K562 (cell line): Measurements from ENCODE around the gene FBXO28.

ENCODE experiments used
- ATF3 ChIP-seq, 2 experiments: fragments of 450-650 bp in 1 of 2; sonication (generic) in 1 of 2; formaldehyde crosslinking in 1 of 2; IDR thresholded peaks in 1 of 2; conservative IDR thresholded peaks in 1 of 2; 2 replicates each; pipeline versions ENCODE4 v1.6.1 to v1.8.1; 2016 to 2023; ENCODE audit warnings: mild to moderate bottlenecking in 2 of 2, moderate library complexity in 2 of 2, inconsistent platforms in 1 of 2, missing genetic modification reagents in 1 of 2
- EP300 ChIP-seq: IDR thresholded peaks from 2 replicates; pipeline ENCODE4 v1.6.1; 2012; ENCODE audit warnings: low read length, improper control_type of control experiment
- ETV6 ChIP-seq, 3 experiments: fragments of 150-350 bp in 1 of 3; sonication (generic) in 1 of 3; formaldehyde crosslinking in 1 of 3; IDR thresholded peaks; 2 replicates each; pipeline versions ENCODE4 v1.6.1 to v1.8.0; 2014 to 2022; ENCODE audit warnings: borderline replicate concordance in 2 of 3, low read depth in 2 of 3, antibody characterized with exemption in 1 of 3, low read length in 1 of 3, mild to moderate bottlenecking in 1 of 3, missing genetic modification reagents in 1 of 3
- HCFC1 ChIP-seq: IDR thresholded peaks from 2 replicates; pipeline ENCODE4 v1.6.1; 2012; ENCODE audit warnings: low read depth, low read length, improper control_type of control experiment
- NCOA1 ChIP-seq: fragments of 450-650 bp; IDR thresholded peaks from 2 replicates; pipeline ENCODE4 v1.6.1; 2016; ENCODE audit warnings: low read depth
- NR2F6 ChIP-seq: fragments of 450-650 bp; formaldehyde crosslinking; IDR thresholded peaks from 2 replicates; pipeline ENCODE4 v1.4.0; 2020; ENCODE audit warnings: mild to moderate bottlenecking
- POLR2AphosphoS5 ChIP-seq: IDR thresholded peaks from 2 replicates; pipeline ENCODE4 v1.6.1; 2011; ENCODE audit warnings: mild to moderate bottlenecking, low read depth, low read length, moderate library complexity; ENCODE audit not compliant: control insufficient read depth, insufficient read depth
- TCFL5 ChIP-seq: fragments of 250-450 bp; sonication (Bioruptor Pico); conservative IDR thresholded peaks from 2 replicates; pipeline ENCODE4 v1.6.1; 2021; ENCODE audit warnings: mild to moderate bottlenecking, moderate library complexity, matching md5 sums
- ZNF780A ChIP-seq: fragments of 250-450 bp; sonication (Bioruptor Pico); IDR thresholded peaks from 2 replicates; pipeline ENCODE4 v1.5.0; 2021; ENCODE audit warnings: mild to moderate bottlenecking
- TF ChIP-seq, protein P1 (sequence below), 3 experiments: IDR thresholded peaks in 2 of 3; conservative IDR thresholded peaks in 1 of 3; 2 replicates each; pipeline ENCODE4 v1.5.1; 2011 to 2012; ENCODE audit warnings: low read length in 3 of 3, mild to moderate bottlenecking in 3 of 3, control low read depth in 2 of 3, improper control_type of control experiment in 1 of 3, inconsistent platforms in 1 of 3, low read depth in 1 of 3, mixed read lengths in 1 of 3, moderate library complexity in 1 of 3; ENCODE audit not compliant: insufficient read depth in 2 of 3
- TF ChIP-seq, protein P2 (sequence below): sonication (generic); formaldehyde crosslinking; IDR thresholded peaks from 2 replicates; pipeline ENCODE4 v1.9.0; 2022; ENCODE audit warnings: mild to moderate bottlenecking, missing genetic modification reagents

- TF ChIP-seq, protein P1, sequence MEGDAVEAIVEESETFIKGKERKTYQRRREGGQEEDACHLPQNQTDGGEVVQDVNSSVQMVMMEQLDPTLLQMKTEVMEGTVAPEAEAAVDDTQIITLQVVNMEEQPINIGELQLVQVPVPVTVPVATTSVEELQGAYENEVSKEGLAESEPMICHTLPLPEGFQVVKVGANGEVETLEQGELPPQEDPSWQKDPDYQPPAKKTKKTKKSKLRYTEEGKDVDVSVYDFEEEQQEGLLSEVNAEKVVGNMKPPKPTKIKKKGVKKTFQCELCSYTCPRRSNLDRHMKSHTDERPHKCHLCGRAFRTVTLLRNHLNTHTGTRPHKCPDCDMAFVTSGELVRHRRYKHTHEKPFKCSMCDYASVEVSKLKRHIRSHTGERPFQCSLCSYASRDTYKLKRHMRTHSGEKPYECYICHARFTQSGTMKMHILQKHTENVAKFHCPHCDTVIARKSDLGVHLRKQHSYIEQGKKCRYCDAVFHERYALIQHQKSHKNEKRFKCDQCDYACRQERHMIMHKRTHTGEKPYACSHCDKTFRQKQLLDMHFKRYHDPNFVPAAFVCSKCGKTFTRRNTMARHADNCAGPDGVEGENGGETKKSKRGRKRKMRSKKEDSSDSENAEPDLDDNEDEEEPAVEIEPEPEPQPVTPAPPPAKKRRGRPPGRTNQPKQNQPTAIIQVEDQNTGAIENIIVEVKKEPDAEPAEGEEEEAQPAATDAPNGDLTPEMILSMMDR (IDR thresholded peaks at IDR 0.05 in 2 of 3, conservative IDR thresholded peaks at IDR 0.05 in 1 of 3; ENCODE audit: insufficient read depth in 2 of 3, low read depth in 1 of 3, low read length in 3 of 3), result no peak
- TF ChIP-seq ZNF780A (no peak), ATF3 (IDR thresholded peaks at IDR 0.05) (0 out of 2 replicates have a peak, but pooled peaks have one; percentile 7), ATF3 (CRISPR knock-in tag; conservative IDR thresholded peaks at IDR 0.05) (no peak), HCFC1 (no peak), POLR2AphosphoS5 (no peak), ETV6 (IDR thresholded peaks at IDR 0.05; ENCODE audit: borderline replicate concordance in 1 of 2, low read depth in 2 of 2, low read length in 1 of 2) (no peak), ETV6 (CRISPR knock-in tag; IDR thresholded peaks at IDR 0.05; ENCODE audit: borderline replicate concordance) (no peak), EP300 (no peak), TCFL5 (CRISPR knock-in tag) (no peak), NR2F6 (no peak), NCOA1 (no peak)
- TF ChIP-seq, protein P2, sequence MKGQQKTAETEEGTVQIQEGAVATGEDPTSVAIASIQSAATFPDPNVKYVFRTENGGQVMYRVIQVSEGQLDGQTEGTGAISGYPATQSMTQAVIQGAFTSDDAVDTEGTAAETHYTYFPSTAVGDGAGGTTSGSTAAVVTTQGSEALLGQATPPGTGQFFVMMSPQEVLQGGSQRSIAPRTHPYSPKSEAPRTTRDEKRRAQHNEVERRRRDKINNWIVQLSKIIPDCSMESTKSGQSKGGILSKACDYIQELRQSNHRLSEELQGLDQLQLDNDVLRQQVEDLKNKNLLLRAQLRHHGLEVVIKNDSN (CRISPR knock-in tag), result no peak
Observed at GRCh38 chr1:224205438-224205840, 91.5 kb downstream of the FBXO28 start.
